HG03135 (cell line): Measurements from ENCODE around the gene FGF1.
A peak's percentile ranks its signal among the peaks of the same experiment; 100 is the strongest.
"Not testable (repeated sequence)": the region's sequence is repeated elsewhere in the genome, so short reads cannot be mapped to it uniquely, and the experiment has no call there.

ENCODE experiments used
- ATAC-seq: cut with Tn5 transposase; IDR thresholded peaks from one replicate; pipeline ENCODE4 v1.9.1; 2021; ENCODE audit warnings: mild to moderate bottlenecking, moderate library complexity; ENCODE audit not compliant: unreplicated experiment

Gene FGF1

GRCh38 chr5:142671266-142671665 is 14.6 kb downstream of the FGF1 start:
- no peak for ATAC-seq

DNA sequence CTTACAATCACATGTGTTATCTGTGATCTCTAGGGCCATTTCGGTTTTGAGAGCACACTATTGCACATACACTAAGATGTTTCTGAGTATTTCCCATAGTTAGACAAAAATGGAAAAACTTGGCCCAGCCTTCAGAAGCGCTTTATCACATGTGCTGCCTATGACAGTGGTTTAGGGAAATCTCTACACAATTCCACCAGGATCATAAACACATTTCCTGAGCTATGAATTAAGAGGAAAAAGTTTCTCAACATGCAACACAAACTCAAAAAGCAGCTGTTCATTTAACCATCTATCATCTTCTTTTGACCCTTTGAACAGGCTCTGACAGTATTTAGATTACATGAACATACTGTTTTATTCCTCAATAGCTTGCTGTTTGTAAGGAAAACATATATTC is 15.1 kb downstream of the FGF1 start:
- ATAC-seq = no peak

DNA sequence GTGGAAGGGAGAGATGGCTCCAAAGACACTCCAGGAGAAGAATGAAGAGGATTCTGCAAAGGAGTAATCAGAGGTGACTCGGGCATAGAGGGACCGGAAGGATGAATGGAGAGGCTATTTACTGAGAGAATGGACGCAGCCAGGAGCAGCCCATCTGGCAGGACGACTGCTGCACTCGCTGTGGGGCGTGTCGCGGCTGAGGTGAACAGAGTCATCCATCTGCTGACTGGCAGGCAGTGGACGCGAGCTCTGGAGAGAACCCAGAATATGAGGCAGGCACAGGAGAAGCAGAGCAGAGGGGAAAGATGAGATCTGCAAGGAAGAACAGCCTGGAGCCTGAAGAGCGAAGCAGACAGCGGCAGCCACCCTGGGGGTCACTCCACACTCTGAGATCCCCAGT is 16.4 kb downstream of the FGF1 start:
- ATAC-seq = no peak

DNA sequence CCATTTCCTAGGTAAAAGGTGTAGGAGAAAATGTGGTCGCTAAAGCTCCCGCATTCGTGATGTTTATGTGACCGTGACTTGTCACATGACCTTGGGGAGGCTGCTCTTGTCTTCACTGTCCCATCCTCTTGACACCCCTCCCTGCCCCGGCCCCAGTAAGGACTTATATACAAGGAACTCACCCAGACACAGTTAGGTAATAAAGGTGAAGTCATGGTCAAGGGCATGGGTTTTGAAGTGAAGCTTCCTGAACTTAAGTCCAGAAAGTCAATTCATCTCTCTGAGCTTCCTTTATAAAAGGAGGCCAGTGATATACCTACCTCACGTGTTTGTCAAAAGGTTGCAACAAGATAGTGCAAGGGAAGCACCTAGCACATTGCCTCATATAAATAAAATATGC is 17.6 kb downstream of the FGF1 start:
- ATAC-seq = no peak

- ATAC-seq = no peak
Observed at GRCh38 chr5:142667831-142668230, 18.1 kb downstream of the FGF1 start.

DNA sequence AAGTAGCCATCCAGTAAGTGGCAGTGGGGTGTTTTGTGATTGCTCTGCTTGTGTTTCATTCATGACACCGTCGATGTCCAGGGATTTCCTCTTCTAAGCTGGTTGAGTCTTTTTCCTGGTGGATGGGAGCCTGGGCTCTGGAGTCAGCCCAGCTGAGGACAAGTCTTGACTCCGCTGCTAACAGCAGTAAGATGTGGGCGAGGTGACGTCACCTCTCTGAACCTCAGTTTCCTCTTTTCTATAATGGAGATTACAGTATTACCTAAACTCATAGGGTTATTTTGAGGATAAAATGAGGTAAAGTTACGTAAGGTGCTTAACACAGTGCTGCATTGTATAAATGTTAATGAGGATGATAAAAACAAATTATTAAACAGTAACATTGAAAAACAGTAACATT is 21.3 kb downstream of the FGF1 start:
- ATAC-seq = no peak

DNA sequence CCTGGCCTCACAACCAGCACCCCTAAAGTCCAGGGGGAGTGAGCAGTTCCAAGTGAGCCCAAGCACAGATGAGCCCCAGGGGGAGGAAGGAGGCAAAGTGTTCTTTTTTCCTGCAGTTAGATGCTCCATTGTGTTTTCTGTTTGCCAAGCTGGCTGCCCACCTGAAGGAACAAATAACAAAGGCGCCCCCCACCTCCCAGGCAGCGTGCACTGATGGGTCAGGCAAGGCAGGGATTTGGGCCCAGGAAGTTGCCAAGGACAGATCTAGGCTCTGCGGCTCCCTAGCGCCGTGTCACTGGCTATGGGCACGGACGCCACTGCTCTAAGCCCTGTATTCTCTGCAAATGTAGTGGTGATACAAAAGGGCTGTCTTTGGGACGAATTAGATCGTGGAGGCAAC is 21.8 kb downstream of the FGF1 start:
- no peak for ATAC-seq

GRCh38 chr5:142663246-142663645 is 22.6 kb downstream of the FGF1 start:
- no peak for ATAC-seq

GRCh38 chr5:142661957-142662356 is 23.9 kb downstream of the FGF1 start:
- ATAC-seq = no peak

DNA sequence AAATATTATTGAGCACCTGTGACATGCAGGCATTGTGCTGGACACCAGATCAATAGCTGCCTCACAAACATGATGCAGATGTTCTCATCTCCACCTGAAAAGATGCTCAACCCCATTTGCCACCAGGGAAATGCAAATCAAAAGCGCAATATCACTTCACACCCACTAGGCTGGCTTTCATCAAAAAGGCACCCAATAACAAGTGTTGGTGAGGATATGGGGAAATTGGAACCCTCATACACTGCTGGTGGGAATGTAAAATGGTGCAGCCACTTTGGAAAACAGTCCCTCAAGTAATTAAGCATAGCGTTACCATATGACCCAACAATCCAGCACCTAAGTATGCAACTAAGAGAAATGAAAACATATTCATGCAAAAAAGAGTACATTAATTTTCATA is 24.7 kb downstream of the FGF1 start:
- ATAC-seq = no peak

GRCh38 chr5:142660731-142661130 is 25.2 kb downstream of the FGF1 start:
- ATAC-seq = no peak

- no peak for ATAC-seq
Observed at GRCh38 chr5:142660196-142660595, 25.7 kb downstream of the FGF1 start.

- no peak for ATAC-seq
Observed at GRCh38 chr5:142659405-142659804, 26.5 kb downstream of the FGF1 start.

GRCh38 chr5:142658278-142658677 is 27.6 kb downstream of the FGF1 start:
- no peak for ATAC-seq

GRCh38 chr5:142657446-142657845 is 28.4 kb downstream of the FGF1 start:
- no peak for ATAC-seq

DNA sequence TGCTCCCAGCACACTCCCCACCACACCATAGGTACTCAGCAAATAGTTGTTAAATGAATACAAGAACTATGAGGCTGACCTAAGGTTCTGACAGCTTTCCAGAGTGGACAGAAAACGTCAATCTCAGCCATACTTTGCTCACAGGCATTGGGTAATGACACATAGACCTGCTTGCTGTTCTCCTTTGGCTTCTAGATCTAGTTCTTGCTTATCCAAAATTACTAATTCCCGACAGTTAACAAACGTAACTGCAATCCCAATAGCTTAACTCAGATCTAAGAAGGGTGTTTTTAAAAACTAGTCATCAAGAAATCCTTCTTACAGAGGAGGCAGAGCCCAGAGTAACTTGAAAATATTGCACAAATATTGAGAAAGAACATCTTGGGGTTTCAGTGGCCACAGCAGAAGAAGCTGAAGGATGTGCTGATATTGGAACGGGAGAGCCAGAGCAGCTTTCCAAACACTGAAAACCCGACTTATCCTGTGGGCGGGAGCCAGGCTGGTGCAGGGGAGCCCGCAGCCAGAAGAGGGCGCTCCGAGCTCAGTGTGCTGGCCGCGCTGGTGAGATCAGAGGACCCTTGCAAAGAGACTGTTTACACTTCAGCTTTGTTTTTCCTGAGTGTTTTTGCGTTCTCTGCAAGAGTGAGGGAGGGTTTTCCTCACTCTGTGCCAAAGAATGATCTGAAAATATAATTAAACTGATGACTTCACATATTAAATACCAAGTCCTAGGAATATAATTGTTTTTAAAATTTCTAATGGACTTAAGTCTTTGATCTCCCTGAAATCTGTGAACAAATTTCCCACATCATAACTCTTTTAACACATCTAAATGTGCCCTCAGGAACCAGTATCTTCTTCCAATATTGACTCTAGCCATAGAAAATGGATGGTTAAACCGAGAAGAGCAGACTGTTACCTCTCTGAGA is 30.3 kb downstream of the FGF1 start:
- ATAC-seq = peak; percentile 65

GRCh38 chr5:142654578-142655058 is 31.3 kb downstream of the FGF1 start:
- ATAC-seq = no peak

- no peak for ATAC-seq
Observed at GRCh38 chr5:142653321-142653720, 32.6 kb downstream of the FGF1 start.

DNA sequence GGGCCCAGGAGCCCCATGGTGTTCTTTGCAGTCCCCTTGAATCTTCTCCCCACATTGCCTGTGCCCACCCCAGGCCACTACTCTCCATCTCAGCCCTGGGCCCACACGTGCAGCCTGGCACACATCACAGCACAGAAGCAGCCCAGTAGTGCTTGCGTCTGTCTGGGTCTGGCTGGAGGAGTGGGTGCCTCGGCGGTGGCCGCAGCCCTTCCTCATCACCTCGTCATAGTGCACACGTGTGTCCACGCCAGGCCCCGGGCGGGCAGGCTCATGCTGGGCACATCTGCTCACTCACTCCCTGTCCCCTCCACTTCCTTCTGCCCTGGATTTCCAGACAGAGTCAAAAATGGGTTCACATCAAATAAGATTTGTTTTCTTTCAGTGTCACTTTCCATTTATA is 33.3 kb downstream of the FGF1 start:
- no peak for ATAC-seq

DNA sequence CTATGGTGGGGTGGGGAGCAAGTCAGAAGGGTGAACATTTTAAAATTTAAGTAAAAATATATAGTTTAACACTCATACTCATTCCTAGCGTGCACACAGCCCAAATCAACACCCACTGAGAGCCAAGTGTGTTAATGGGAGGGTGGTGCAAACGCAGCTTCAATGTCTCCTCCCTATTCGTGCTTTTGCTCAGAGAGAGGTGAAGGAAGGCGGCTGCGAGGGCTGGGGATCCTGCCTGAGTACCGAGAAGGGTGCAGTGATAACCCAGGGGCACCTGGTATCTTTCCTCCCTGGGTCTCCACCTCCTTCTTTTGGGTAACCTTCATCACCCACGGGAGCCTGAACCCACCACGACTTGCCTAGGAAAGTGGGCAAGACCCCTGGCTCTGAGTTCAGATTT is 35.0 kb downstream of the FGF1 start:
- no peak for ATAC-seq

DNA sequence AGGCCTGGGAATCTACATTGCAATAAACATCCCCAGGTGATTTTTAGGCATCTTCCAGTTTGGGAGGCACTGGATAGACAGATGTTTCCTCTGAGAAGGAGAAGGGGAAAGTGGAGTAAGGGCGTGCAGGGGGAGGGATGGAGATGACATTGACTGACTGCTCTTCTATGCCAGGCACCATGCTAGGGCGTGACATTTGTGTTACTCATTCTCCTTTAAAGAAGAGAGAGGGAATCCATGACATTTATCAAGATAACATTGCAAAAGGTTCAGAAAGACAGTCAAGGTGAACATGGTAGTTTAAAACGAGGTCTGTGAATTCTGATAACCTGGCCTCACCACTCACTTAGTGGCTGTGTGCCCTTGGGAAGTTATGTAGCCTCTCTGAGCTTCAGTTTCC is 35.8 kb downstream of the FGF1 start:
- no peak for ATAC-seq

GRCh38 chr5:142648108-142648507 is 37.8 kb downstream of the FGF1 start:
- not testable (repeated sequence) for ATAC-seq

- no peak for ATAC-seq
Observed at GRCh38 chr5:142645456-142645855, 40.4 kb downstream of the FGF1 start.
